GM18873 (cell line): ENCODE results near the gene WDR37.
"Not testable (repeated sequence)": the region's sequence is repeated elsewhere in the genome, so short reads cannot be mapped to it uniquely, and the experiment has no call there.

Experiments
- ATAC-seq: cut with Tn5 transposase; IDR thresholded peaks from one replicate; pipeline ENCODE4 v1.9.1; 2021; ENCODE audit warnings: mild to moderate bottlenecking, moderate library complexity, moderate number of reproducible peaks; ENCODE audit not compliant: unreplicated experiment, low FRiP score

WDR37 gene

GRCh38 chr10:1148855-1149605 is 92.8 kb downstream of the WDR37 start:
- no peak for ATAC-seq

- no peak for ATAC-seq
These were observed 93.8 kb downstream of the WDR37 start for GRCh38 chr10:1149793-1150637.

- no peak for ATAC-seq
These were observed 94.4 kb downstream of the WDR37 start for GRCh38 chr10:1150638-1150955.

- ATAC-seq: no peak
These were observed 95.2 kb downstream of the WDR37 start for GRCh38 chr10:1151076-1152033.

GRCh38 chr10:1152386-1153250 is 96.4 kb downstream of the WDR37 start:
- no peak for ATAC-seq

GRCh38 chr10:1153251-1153763 is 97.1 kb downstream of the WDR37 start:
- ATAC-seq: no peak

GRCh38 chr10:1153805-1154351 is 97.7 kb downstream of the WDR37 start:
- ATAC-seq: no peak

GRCh38 chr10:1154531-1155295 is 98.5 kb downstream of the WDR37 start:
- no peak for ATAC-seq

- no peak for ATAC-seq
These were observed 99.8 kb downstream of the WDR37 start for GRCh38 chr10:1155791-1156615.

GRCh38 chr10:1156616-1156886 is 100.4 kb downstream of the WDR37 start:
- ATAC-seq: no peak

- no peak for ATAC-seq
These were observed 100.9 kb downstream of the WDR37 start for GRCh38 chr10:1156921-1157614.

GRCh38 chr10:1157615-1157933 is 101.4 kb downstream of the WDR37 start:
- ATAC-seq: no peak

- ATAC-seq: no peak
These were observed 101.9 kb downstream of the WDR37 start for GRCh38 chr10:1158066-1158465.

GRCh38 chr10:1158536-1158935 is 102.4 kb downstream of the WDR37 start:
- ATAC-seq: not testable (repeated sequence)

GRCh38 chr10:1159131-1160061 is 103.2 kb downstream of the WDR37 start:
- ATAC-seq: no peak

GRCh38 chr10:1160561-1161314 is 104.6 kb downstream of the WDR37 start:
- ATAC-seq: no peak
